Measurements from ENCODE around the gene VPS13D. TPM values are rescaled to one million over a fixed set of nuclear protein-coding genes. Genes with fewer than 3 reads are reported as not detected.
A peak's percentile ranks its signal among the peaks of the same experiment; 100 is the strongest.

VPS13D gene
- total and polyA plus RNA-seq, 10 donors, result 10.1 to 108 (median 86.3) TPM

GRCh38 chr1:12477936-12478611 is 248.2 kb downstream of the VPS13D start:
- 53 to 78% (median 60%) methylated on average over 14 to 19 of the region's 19 CpGs for WGBS, 5 donors
- Histone ChIP-seq H3K27me3 (replicated peaks in 1 of 7) (no peaks in the 10 kb centered on the region), H3K27ac (peak overlapping the region; percentile 38 to 91 (median 64)), H3K4me1 (peaks cover 57 to 91% (median 87%) of the 10 kb centered on the region in 6 donors), H3K4me3 (no peak overlapping the region), H3K9me3 (no peaks in the 10 kb centered on the region), H3K36me3 (peaks cover 0 to 39% (median 0%) of the 10 kb centered on the region in 6 donors)
- DNase-seq, result peak; percentile 78
- intact Hi-C loops (cut with DNase I; ENCODE audit: low total_unique reads), result no loop called here
- TF ChIP-seq, protein P1, sequence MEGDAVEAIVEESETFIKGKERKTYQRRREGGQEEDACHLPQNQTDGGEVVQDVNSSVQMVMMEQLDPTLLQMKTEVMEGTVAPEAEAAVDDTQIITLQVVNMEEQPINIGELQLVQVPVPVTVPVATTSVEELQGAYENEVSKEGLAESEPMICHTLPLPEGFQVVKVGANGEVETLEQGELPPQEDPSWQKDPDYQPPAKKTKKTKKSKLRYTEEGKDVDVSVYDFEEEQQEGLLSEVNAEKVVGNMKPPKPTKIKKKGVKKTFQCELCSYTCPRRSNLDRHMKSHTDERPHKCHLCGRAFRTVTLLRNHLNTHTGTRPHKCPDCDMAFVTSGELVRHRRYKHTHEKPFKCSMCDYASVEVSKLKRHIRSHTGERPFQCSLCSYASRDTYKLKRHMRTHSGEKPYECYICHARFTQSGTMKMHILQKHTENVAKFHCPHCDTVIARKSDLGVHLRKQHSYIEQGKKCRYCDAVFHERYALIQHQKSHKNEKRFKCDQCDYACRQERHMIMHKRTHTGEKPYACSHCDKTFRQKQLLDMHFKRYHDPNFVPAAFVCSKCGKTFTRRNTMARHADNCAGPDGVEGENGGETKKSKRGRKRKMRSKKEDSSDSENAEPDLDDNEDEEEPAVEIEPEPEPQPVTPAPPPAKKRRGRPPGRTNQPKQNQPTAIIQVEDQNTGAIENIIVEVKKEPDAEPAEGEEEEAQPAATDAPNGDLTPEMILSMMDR (IDR thresholded peaks at IDR 0.05 in 8 of 11, conservative IDR thresholded peaks at IDR 0.05 in 3 of 11), result no peak
- TF ChIP-seq POLR2AphosphoS5 (IDR thresholded peaks at IDR 0.05) (peak in 2 of 3 donors; percentile 76 to 80), POLR2A (IDR thresholded peaks at IDR 0.05) (no peak)

DNA sequence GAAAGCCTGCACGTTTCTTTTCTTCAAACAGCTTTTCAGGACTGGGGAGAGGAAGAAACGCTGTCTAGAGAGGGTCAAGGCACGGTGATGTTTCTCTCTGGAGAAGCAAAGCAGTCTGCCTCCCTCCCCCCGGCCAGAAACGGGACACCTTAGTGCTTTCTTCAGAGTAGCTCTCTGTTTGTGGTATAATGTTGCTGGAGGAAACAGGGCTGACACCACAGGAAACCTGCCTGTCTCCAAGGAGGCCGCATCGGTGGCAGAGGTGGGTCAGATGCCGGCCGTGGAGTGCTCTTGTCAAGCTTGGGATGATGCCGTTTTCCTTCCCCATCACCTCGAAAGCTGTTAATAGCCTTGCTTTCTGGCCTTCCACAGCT is 248.8 kb downstream of the VPS13D start:
- peak; percentile 81 for DNase-seq
- Histone ChIP-seq H3K4me3 (no peak overlapping the region), H3K9me3 (no peaks in the 10 kb centered on the region), H3K27me3 (replicated peaks in 1 of 7) (no peaks in the 10 kb centered on the region), H3K36me3 (peaks cover 0 to 45% (median 0%) of the 10 kb centered on the region in 6 donors), H3K27ac (peak overlapping the region; percentile 38 to 91 (median 64)), H3K4me1 (peaks cover 57 to 86% (median 82%) of the 10 kb centered on the region in 6 donors)
- intact Hi-C loops (cut with DNase I; ENCODE audit: low total_unique reads), result no loop called here
- no peak for TF ChIP-seq POLR2AphosphoS5 (IDR thresholded peaks at IDR 0.05)
- TF ChIP-seq, protein P1 (IDR thresholded peaks at IDR 0.05 in 8 of 11, conservative IDR thresholded peaks at IDR 0.05 in 3 of 11), result no peak
- no peak for TF ChIP-seq POLR2A (IDR thresholded peaks at IDR 0.05)
- 24 to 33% (median 32%) methylated on average over 10 to 11 of the region's 11 CpGs for WGBS, 5 donors

- TF ChIP-seq, protein P1 (IDR thresholded peaks at IDR 0.05 in 8 of 11, conservative IDR thresholded peaks at IDR 0.05 in 3 of 11), result no peak
- TF ChIP-seq POLR2A (IDR thresholded peaks at IDR 0.05), result no peak
- TF ChIP-seq POLR2AphosphoS5 (IDR thresholded peaks at IDR 0.05), result no peak
- no peak overlapping the region for H3K4me3 ChIP-seq
- no peaks in the 10 kb centered on the region for H3K9me3 ChIP-seq
- WGBS, 5 donors, result 94 to 98% (median 96%) methylated on average over 6 of the region's 6 CpGs
- intact Hi-C loops (cut with DNase I; ENCODE audit: low total_unique reads), result no loop called here
- peaks cover 57 to 79% (median 76%) of the 10 kb centered on the region in 6 donors for H3K4me1 ChIP-seq
- no peaks in the 10 kb centered on the region for H3K27me3 ChIP-seq (replicated peaks in 1 of 7)
- DNase-seq, result no peak
- H3K27ac ChIP-seq, result peak overlapping the region in 4 of 8 donors; percentile 38 to 91 (median 81)
- peaks cover 0 to 52% (median 0%) of the 10 kb centered on the region in 6 donors for H3K36me3 ChIP-seq
These were observed 249.5 kb downstream of the VPS13D start for GRCh38 chr1:12479311-12479710.

GRCh38 chr1:12480041-12480440 is 250.2 kb downstream of the VPS13D start:
- Histone ChIP-seq H3K4me1 (peaks cover 50 to 71% (median 69%) of the 10 kb centered on the region in 6 donors), H3K4me3 (no peak overlapping the region), H3K27me3 (replicated peaks in 1 of 7) (no peaks in the 10 kb centered on the region), H3K27ac (peak overlapping the region in 4 of 8 donors; percentile 4 to 91 (median 70)), H3K36me3 (peaks cover 0 to 56% (median 0%) of the 10 kb centered on the region in 6 donors), H3K9me3 (no peaks in the 10 kb centered on the region)
- intact Hi-C loops (cut with DNase I; ENCODE audit: low total_unique reads), result no loop called here
- no peak for DNase-seq
- 86 to 99% (median 97%) methylated on average over 2 to 3 of the region's 3 CpGs for WGBS, 5 donors
- no peak for TF ChIP-seq POLR2A (IDR thresholded peaks at IDR 0.05)
- TF ChIP-seq, protein P1 (IDR thresholded peaks at IDR 0.05 in 8 of 11, conservative IDR thresholded peaks at IDR 0.05 in 3 of 11), result no peak
